ENCODE results near the gene SLC5A8. TPM values are rescaled to one million over a fixed set of nuclear protein-coding genes. Genes with fewer than 3 reads are reported as not detected.

Gene SLC5A8
- total RNA-seq, 1 experiment from 2014 or later, result not detected

- no peaks in the 10 kb centered on the region for H3K9me2 ChIP-seq (ENCODE audit: insufficient read depth)
- no peaks in the 10 kb centered on the region for H3K9me3 ChIP-seq (ENCODE audit: insufficient read depth, low read depth)
- no peak overlapping the region for H3K27ac ChIP-seq
- TF ChIP-seq EZH2 (IDR thresholded peaks at IDR 0.05; ENCODE audit: low read depth), result no peak
- no peak for TF ChIP-seq CTCF (conservative IDR thresholded peaks at IDR 0.05)
- no peaks in the 10 kb centered on the region for H3K4me1 ChIP-seq (replicated peaks; ENCODE audit: insufficient read depth)
- POLR2A ChIA-PET (ENCODE audit: unreplicated experiment), result no interaction called here
- intact Hi-C loops (cut with micrococcal nuclease; ENCODE audit: unreplicated experiment), result no loop called here
- H3K79me2 ChIP-seq (ENCODE audit: low read depth), result no peaks in the 10 kb centered on the region
- no peak overlapping the region for H2AFZ ChIP-seq
- CTCF ChIA-PET, result no interaction called here
- no TSS peak for BruUV-seq (replicated peaks)
- no peaks in the 10 kb centered on the region for H3K36me3 ChIP-seq (ENCODE audit: low read depth)
- H3K4me2 ChIP-seq, result no peak overlapping the region
- no peak for DNase-seq
- H3K27me3 ChIP-seq (ENCODE audit: insufficient read depth, low read depth), result peaks cover 29% of the 10 kb centered on the region; the same call in 1 of the 2 replicates
- no peak overlapping the region for H3K4me3 ChIP-seq
- H3F3A ChIP-seq (ENCODE audit: insufficient read depth, low read depth), result no peaks in the 10 kb centered on the region
- H4K20me1 ChIP-seq (ENCODE audit: insufficient read depth), result no peaks in the 10 kb centered on the region
Observed at GRCh38 chr12:101230547-101230946, 20.5 kb upstream of the SLC5A8 start.

GRCh38 chr12:101229841-101230241 lies 19.8 kb upstream of the SLC5A8 start:
- Histone ChIP-seq H3K4me2 (no peak overlapping the region), H3K9me2 (ENCODE audit: insufficient read depth) (no peaks in the 10 kb centered on the region), H3F3A (ENCODE audit: insufficient read depth, low read depth) (no peaks in the 10 kb centered on the region), H3K4me3 (no peak overlapping the region), H3K4me1 (replicated peaks; ENCODE audit: insufficient read depth) (no peaks in the 10 kb centered on the region), H3K9me3 (ENCODE audit: insufficient read depth, low read depth) (no peaks in the 10 kb centered on the region), H3K27ac (no peak overlapping the region), H3K36me3 (ENCODE audit: low read depth) (no peaks in the 10 kb centered on the region), H2AFZ (no peak overlapping the region), H4K20me1 (ENCODE audit: insufficient read depth) (no peaks in the 10 kb centered on the region), H3K27me3 (ENCODE audit: insufficient read depth, low read depth) (peaks cover 29% of the 10 kb centered on the region; the same call in 1 of the 2 replicates), H3K79me2 (ENCODE audit: low read depth) (no peaks in the 10 kb centered on the region)
- intact Hi-C loops (cut with micrococcal nuclease; ENCODE audit: unreplicated experiment), result no loop called here
- ChIA-PET POLR2A (ENCODE audit: unreplicated experiment) (no interaction called here), CTCF (no interaction called here)
- no peak for TF ChIP-seq CTCF (conservative IDR thresholded peaks at IDR 0.05)
- TF ChIP-seq EZH2 (IDR thresholded peaks at IDR 0.05; ENCODE audit: low read depth), result no peak
- DNase-seq, result no peak
- BruUV-seq (replicated peaks), result no TSS peak

GRCh38 chr12:101221301-101221700 lies 11.3 kb upstream of the SLC5A8 start:
- TF ChIP-seq EZH2 (IDR thresholded peaks at IDR 0.05; ENCODE audit: low read depth) (no peak), CTCF (conservative IDR thresholded peaks at IDR 0.05) (no peak)
- H3F3A ChIP-seq (ENCODE audit: insufficient read depth, low read depth), result no peaks in the 10 kb centered on the region
- H3K4me2 ChIP-seq, result no peak overlapping the region
- H3K36me3 ChIP-seq (ENCODE audit: low read depth), result no peaks in the 10 kb centered on the region
- no peak for DNase-seq
- ChIA-PET POLR2A (ENCODE audit: unreplicated experiment) (no interaction called here), CTCF (no interaction called here)
- H4K20me1 ChIP-seq (ENCODE audit: insufficient read depth), result no peaks in the 10 kb centered on the region
- H3K4me1 ChIP-seq (replicated peaks; ENCODE audit: insufficient read depth), result no peaks in the 10 kb centered on the region
- BruUV-seq (replicated peaks), result no TSS peak
- H3K9me2 ChIP-seq (ENCODE audit: insufficient read depth), result no peaks in the 10 kb centered on the region
- H3K4me3 ChIP-seq, result no peak overlapping the region
- 0 out of 2 replicates have a peak, but pooled peaks cover 7% of the 10 kb centered on the region for H3K27me3 ChIP-seq (ENCODE audit: insufficient read depth, low read depth)
- intact Hi-C loops (cut with micrococcal nuclease; ENCODE audit: unreplicated experiment), result no loop called here
- H3K9me3 ChIP-seq (ENCODE audit: insufficient read depth, low read depth), result no peaks in the 10 kb centered on the region
- H2AFZ ChIP-seq, result no peak overlapping the region
- H3K79me2 ChIP-seq (ENCODE audit: low read depth), result no peaks in the 10 kb centered on the region
- no peak overlapping the region for H3K27ac ChIP-seq

Data from PC-9 (cell line).